K562 (cell line): ENCODE measurements around the gene OGDH. TPM values are rescaled to one million over a fixed set of nuclear protein-coding genes. Genes with fewer than 3 reads are reported as not detected.
A peak's percentile ranks its signal among the peaks of the same experiment; 100 is the strongest.

Source experiments
- BRD9 ChIP-seq: fragments of 450-650 bp; IDR thresholded peaks from 2 replicates; pipeline ENCODE4 v1.6.1; 2018; ENCODE audit warnings: low read depth; ENCODE audit not compliant: partially characterized antibody
- CBFA2T2 ChIP-seq: fragments of 450-650 bp; conservative IDR thresholded peaks from 2 replicates; pipeline ENCODE4 v1.6.1; 2017; ENCODE audit warnings: mild to moderate bottlenecking
- CREM ChIP-seq: IDR thresholded peaks from 2 replicates; pipeline ENCODE4 v1.6.1; 2014; ENCODE audit warnings: antibody characterized with exemption, low read depth
- HBP1 ChIP-seq: fragments of 450-650 bp; formaldehyde crosslinking; IDR thresholded peaks from 2 replicates; pipeline ENCODE4 v1.4.0; 2022; ENCODE audit warnings: missing genetic modification characterization
- MAFK ChIP-seq: IDR thresholded peaks from 2 replicates; pipeline ENCODE4 v1.6.1; 2011; ENCODE audit warnings: low read length, improper control_type of control experiment
- NFIC ChIP-seq: fragments of 450-650 bp; IDR thresholded peaks from 2 replicates; pipeline ENCODE4 v1.6.1; 2017; ENCODE audit warnings: mild to moderate bottlenecking, inconsistent platforms
- POLR2AphosphoS2 ChIP-seq: IDR thresholded peaks from 2 replicates; pipeline ENCODE4 v1.6.1; 2012; ENCODE audit warnings: low read length, improper control_type of control experiment
- POLR2AphosphoS5 ChIP-seq: IDR thresholded peaks from 2 replicates; pipeline ENCODE4 v1.6.1; 2011; ENCODE audit warnings: mild to moderate bottlenecking, low read depth, low read length, moderate library complexity; ENCODE audit not compliant: control insufficient read depth, insufficient read depth
- ZBTB17 ChIP-seq: fragments of 450-650 bp; formaldehyde crosslinking; IDR thresholded peaks from 2 replicates; pipeline ENCODE4 v1.4.0; 2020; ENCODE audit warnings: mild to moderate bottlenecking
- ZBTB40 ChIP-seq, 2 experiments: fragments of 450-650 bp in 1 of 2; sonication (generic) in 1 of 2; formaldehyde crosslinking in 1 of 2; IDR thresholded peaks; 2 replicates each; pipeline versions ENCODE4 v1.7.1 to v1.9.0; 2016 to 2022; ENCODE audit warnings: inconsistent platforms in 1 of 2, mild to moderate bottlenecking in 1 of 2, missing genetic modification reagents in 1 of 2
- ZFP91 ChIP-seq: sonication (generic); formaldehyde crosslinking; IDR thresholded peaks from 2 replicates; pipeline ENCODE4 v1.8.0; 2022; ENCODE audit warnings: mild to moderate bottlenecking, missing genetic modification reagents
- ZNF41 ChIP-seq: fragments of 250-450 bp; sonication (Bioruptor Pico); conservative IDR thresholded peaks from 2 replicates; pipeline ENCODE4 v1.4.0; 2020; ENCODE audit warnings: mild to moderate bottlenecking
- polyA plus RNA-seq, 8 experiments: library from polyadenylated mRNA; depleted of rRNA in 4 of 8; stranded (reverse) in 5 of 8; unstranded in 3 of 8; fragments of >200 nt; fragmentation: Nextera tagmentation in 2 of 8; fragmentation: Illumina TruSeq in 1 of 8; extraction: Ambion mirVana in 2 of 8; extraction: Trizol in 1 of 8; gene quantifications; 2 replicates each; pipeline versions ENCODE4 v1.2.1 to v1.2.3, GENCODE V29; 2011 to 2014; ENCODE audit warnings: inconsistent platforms in 1 of 8, missing spikeins in 1 of 8
- total RNA-seq, 7 experiments: library from RNA; depleted of rRNA in 6 of 7; stranded (reverse); fragments of >200 nt in 6 of 7; fragmentation: Illumina TruSeq in 2 of 7; extraction: Trizol in 2 of 7; gene quantifications; 2 replicates each; pipeline versions ENCODE4 v1.2.1 to v1.2.3, GENCODE V29; 2011 to 2021; ENCODE audit warnings: low replicate concordance in 1 of 7

The OGDH gene
- total and polyA plus RNA-seq, 9 of the 15 experiments (the other 6 are each of a cell fraction or from before 2014, with no cell fraction given), result 3.1 to 80.3 (median 23.5) TPM

GRCh38 chr7:44638611-44639557, 32.5 kb downstream of the OGDH start (continued):
- peak; percentile 33; the same call in 1 of the 2 replicates for TF ChIP-seq ZBTB40 (IDR thresholded peaks at IDR 0.05)
- TF ChIP-seq ZBTB40 (CRISPR knock-in tag; IDR thresholded peaks at IDR 0.05), result no peak
- TF ChIP-seq ZBTB17 (CRISPR knock-in tag), result no peak
- peak; percentile 63 for TF ChIP-seq BRD9
- TF ChIP-seq POLR2AphosphoS5, result no peak; the same call in 1 of the 2 replicates
- TF ChIP-seq ZNF41, result no peak
- peak; percentile 21; the same call in 1 of the 2 replicates for TF ChIP-seq CBFA2T2
- TF ChIP-seq ZFP91 (CRISPR knock-in tag), result 0 out of 2 replicates have a peak, but pooled peaks have one; percentile 8
- no peak for TF ChIP-seq NFIC
- peak; percentile 47; the same call in 1 of the 2 replicates for TF ChIP-seq CREM
- TF ChIP-seq MAFK, result no peak
- TF ChIP-seq POLR2AphosphoS2, result no peak
- 0 out of 2 replicates have a peak, but pooled peaks have one; percentile 53 for TF ChIP-seq HBP1
